GM18526 (cell line): Measurements from ENCODE around the gene GPC6.

Source experiments
- POLR2A ChIP-seq: IDR thresholded peaks from 3 replicates; pipeline ENCODE4 v1.6.1; 2011; ENCODE audit not compliant: insufficient read length; ENCODE audit errors: extremely low read depth

Gene GPC6

GRCh38 chr13:94188201-94188854, 961.7 kb downstream of the GPC6 start:
- TF ChIP-seq POLR2A: no peak

DNA sequence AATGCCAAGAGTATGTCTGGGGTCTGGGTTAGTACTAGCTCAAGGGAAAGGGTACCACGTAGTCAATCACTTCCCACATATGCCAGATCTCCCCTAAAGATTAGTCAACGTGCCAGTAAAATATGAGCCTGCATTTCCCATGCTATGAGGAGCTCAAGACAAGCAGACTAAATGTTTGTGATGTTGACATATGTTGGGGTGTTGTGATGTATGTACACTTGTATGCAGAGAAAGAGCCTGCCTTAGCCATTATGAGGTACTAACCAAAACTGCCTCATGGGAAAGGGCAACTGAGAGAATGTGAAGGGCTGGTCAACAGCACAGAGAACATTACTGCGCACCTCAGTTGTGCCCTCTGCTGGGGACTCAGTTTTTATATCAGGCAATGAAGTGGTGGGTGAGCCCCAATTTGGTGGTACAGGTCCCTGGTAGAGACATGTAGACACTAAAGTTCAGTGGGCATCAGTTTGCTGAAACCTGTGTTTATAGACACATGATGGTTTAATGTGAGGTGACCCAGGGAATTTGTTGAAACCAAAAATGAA, 965.9 kb downstream of the GPC6 start:
- no peak for TF ChIP-seq POLR2A

DNA sequence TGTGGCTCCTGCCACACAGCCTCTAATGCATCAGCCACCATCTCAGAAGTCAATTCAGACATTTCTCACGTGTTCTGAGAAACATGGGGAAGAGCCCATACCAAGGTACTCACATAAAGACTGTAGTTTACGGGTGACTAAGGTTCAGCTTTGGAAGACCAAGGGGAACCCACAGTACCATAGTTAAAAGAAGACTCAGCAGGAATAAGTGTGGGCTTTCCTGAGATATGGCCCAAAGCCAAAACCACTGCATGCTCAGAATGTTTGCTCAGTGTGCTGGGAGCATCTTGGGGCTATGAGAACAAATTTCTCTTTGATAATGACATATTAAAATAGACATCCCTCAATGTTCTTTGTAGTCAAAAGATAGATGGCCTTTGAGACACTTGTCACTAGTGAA, 969.1 kb downstream of the GPC6 start:
- no peak for TF ChIP-seq POLR2A

GRCh38 chr13:94196413-94196812, 969.8 kb downstream of the GPC6 start:
- no peak for TF ChIP-seq POLR2A

DNA sequence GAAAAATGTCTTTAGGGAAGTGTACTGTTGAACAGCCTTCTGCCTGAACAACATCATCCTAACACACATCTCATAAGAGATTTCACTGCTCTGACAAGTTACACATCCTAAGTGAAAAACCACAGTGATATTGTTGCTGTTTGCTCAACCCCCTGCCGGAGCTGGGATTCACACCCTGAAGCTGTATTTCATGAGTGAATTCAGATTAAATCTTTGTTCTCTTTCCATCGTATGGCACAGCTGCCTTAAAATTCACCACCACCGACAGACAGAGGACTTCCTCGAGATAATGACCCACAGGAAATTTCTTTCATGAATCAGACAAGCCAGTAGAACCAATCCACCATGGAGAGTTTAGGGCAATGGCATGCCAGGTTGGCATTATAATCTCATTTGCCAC, 972.1 kb downstream of the GPC6 start:
- no peak for TF ChIP-seq POLR2A

GRCh38 chr13:94199135-94199534, 972.5 kb downstream of the GPC6 start:
- TF ChIP-seq POLR2A: no peak

DNA sequence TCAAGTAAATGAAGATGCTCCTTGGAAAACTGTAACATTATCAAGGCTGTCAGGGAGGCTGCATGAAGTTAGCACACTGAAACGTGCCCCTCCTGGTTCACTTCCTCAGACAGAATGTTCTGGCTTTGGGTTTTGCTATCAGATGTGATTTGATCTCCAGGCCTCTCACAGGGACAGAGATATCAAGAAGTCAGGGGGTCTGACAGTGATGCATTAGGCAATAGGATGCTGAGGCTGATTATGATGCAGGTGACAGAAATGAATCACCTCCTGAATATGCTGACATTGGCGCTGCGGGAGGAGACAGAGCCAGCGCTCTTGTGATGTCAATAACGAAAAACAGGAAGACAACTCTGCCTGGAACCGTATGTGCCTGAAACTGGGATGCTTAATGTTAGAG, 974.4 kb downstream of the GPC6 start:
- TF ChIP-seq POLR2A: no peak

GRCh38 chr13:94204163-94204562, 977.6 kb downstream of the GPC6 start:
- no peak for TF ChIP-seq POLR2A

DNA sequence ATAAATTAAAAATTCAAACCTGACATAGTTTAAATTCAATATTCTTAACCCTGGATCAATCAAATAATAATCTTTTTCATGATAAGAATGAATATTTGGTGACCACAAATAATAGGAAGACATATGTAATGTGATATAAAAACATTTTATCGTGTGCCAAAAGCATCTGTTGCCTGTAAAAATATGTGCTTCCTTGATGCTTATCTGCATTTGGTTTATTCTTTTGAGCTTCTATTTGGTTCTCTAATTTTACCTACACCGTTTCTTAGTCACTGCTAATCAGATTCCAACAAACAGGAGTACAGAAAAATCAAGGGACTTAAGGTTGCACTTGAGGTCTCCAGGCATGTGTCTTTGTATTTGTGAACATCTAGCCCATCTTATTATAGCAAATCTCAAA, 978.3 kb downstream of the GPC6 start:
- TF ChIP-seq POLR2A: no peak

- no peak for TF ChIP-seq POLR2A
Measured at GRCh38 chr13:94205896-94206295, 979.3 kb downstream of the GPC6 start.

DNA sequence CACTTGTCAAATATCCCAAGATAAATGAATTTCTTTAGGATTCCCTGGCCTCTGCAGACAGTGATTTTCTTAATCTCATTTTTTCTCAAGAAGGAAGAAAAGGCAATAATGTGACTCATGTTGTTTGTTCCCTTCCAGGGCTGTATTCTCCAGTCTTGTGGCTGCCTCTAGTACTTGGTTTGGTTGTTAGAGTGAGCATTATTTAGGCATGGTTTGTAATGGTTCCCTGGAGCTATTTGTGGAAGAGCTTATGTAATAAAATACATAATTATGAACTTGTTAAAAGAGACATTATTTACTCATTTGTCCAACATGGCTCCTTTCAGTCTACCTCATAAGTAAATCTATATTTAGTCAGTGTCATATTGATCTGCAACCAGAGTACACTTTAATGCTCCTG, 982.5 kb downstream of the GPC6 start:
- no peak for TF ChIP-seq POLR2A

GRCh38 chr13:94210816-94211215, 984.2 kb downstream of the GPC6 start:
- TF ChIP-seq POLR2A: no peak

GRCh38 chr13:94212196-94212595, 985.6 kb downstream of the GPC6 start:
- TF ChIP-seq POLR2A: no peak

- no peak for TF ChIP-seq POLR2A
Measured at GRCh38 chr13:94214121-94214520, 987.5 kb downstream of the GPC6 start.

DNA sequence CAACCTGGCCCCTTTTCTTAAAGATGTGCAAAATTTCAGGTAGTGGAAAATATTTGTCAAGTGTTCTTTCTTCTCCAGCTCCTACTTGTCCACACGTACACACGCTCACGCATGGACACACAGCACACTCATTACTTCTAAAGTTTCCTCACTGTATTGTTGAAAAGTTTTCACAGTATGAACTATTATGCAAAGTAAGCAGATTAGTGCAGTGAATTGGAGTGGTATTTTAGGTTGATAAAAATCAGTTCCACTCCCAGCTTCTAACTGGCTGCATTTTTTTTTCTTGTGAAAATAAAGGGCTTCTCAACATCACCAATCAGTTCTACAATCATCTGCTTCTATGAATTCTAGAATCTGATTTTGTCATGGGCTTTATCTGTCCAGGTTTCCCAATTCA, 988.4 kb downstream of the GPC6 start:
- TF ChIP-seq POLR2A: no peak

DNA sequence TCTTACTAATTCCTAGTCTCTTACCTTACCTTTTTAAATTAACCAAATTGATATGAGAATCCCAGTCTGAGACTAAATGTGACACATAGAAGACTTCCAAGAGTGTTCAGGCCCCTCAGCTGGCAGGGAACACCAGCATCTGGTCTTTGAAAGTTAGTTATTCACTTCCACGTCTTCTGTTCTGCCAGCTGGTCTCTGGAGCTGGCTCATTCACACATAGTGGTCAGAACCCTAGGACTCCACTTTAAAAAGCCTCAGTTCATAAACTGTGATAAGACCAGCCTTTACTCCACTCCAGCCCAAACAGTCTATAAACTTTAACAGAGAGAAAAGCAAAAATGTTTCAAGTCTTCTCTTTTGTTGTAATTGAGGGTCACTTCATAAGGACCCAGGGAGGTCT, 989.9 kb downstream of the GPC6 start:
- TF ChIP-seq POLR2A: no peak

GRCh38 chr13:94217370-94217769, 990.8 kb downstream of the GPC6 start:
- TF ChIP-seq POLR2A: no peak
